GM19043 (cell line): ENCODE data around the gene ANP32A.
"Not testable (repeated sequence)": the region's sequence is repeated elsewhere in the genome, so short reads cannot be mapped to it uniquely, and the experiment has no call there.

Source experiments
- ATAC-seq: cut with Tn5 transposase; IDR thresholded peaks from one replicate; pipeline ENCODE4 v1.9.1; 2021; ENCODE audit warnings: low read depth; ENCODE audit not compliant: unreplicated experiment

ANP32A gene

GRCh38 chr15:68820295-68821189, at the start of gene ANP32A:
Gene ANP32A, minus strand, starts transcription at chr15:68820895. Its CDS starts 144 bp downstream, at chr15:68820751.
- ATAC-seq, result peak; percentile 47

GRCh38 chr15:68868296-68868695, 47.6 kb upstream of the ANP32A start:
- ATAC-seq, result no peak

GRCh38 chr15:68862415-68862814, 41.7 kb upstream of the ANP32A start:
- ATAC-seq, result no peak

- not testable (repeated sequence) for ATAC-seq
These were observed 38.0 kb upstream of the ANP32A start for GRCh38 chr15:68858666-68859065.

GRCh38 chr15:68857443-68857842, 36.7 kb upstream of the ANP32A start:
- not testable (repeated sequence) for ATAC-seq

GRCh38 chr15:68852461-68852860, 31.8 kb upstream of the ANP32A start:
- no peak for ATAC-seq

- ATAC-seq, result no peak
These were observed 31.3 kb upstream of the ANP32A start for GRCh38 chr15:68851971-68852370.

GRCh38 chr15:68849497-68849896, 28.8 kb upstream of the ANP32A start:
- no peak for ATAC-seq

GRCh38 chr15:68846851-68847439, 26.2 kb upstream of the ANP32A start:
- ATAC-seq, result no peak

GRCh38 chr15:68844856-68845550, 24.3 kb upstream of the ANP32A start:
- ATAC-seq, result no peak

- ATAC-seq, result no peak
These were observed 23.0 kb upstream of the ANP32A start for GRCh38 chr15:68843425-68844311.

GRCh38 chr15:68842958-68843357, 22.3 kb upstream of the ANP32A start:
- ATAC-seq, result no peak

- no peak for ATAC-seq
These were observed 13.7 kb upstream of the ANP32A start for GRCh38 chr15:68834346-68834745.

- ATAC-seq, result no peak
These were observed 13.1 kb upstream of the ANP32A start for GRCh38 chr15:68833700-68834331.

GRCh38 chr15:68830141-68830785, 9.6 kb upstream of the ANP32A start:
- no peak for ATAC-seq

- no peak for ATAC-seq
These were observed 8.4 kb upstream of the ANP32A start for GRCh38 chr15:68829068-68829467.

- ATAC-seq, result no peak
These were observed 2.9 kb upstream of the ANP32A start for GRCh38 chr15:68823561-68823960.

GRCh38 chr15:68822818-68823217, 2.1 kb upstream of the ANP32A start:
- ATAC-seq, result no peak

- no peak for ATAC-seq
These were observed 1.2 kb upstream of the ANP32A start for GRCh38 chr15:68821841-68822381.
